PC-3 (cell line): ENCODE data around the gene FAM117B. TPM values are rescaled to one million over a fixed set of nuclear protein-coding genes. Genes with fewer than 3 reads are reported as not detected.
"Not testable (repeated sequence)": the region's sequence is repeated elsewhere in the genome, so short reads cannot be mapped to it uniquely, and the experiment has no call there.

ENCODE experiments used
- ATAC-seq: fragments of 200-7000 bp; cut with Tn5 transposase; 2 replicates; pipeline ENCODE4 v1.9.1; 2020; ENCODE audit warnings: mild to moderate bottlenecking, moderate library complexity
- BruUV-seq: library from RNA; stranded (reverse); fragments of 400-500 nt; replicated peaks from 2 replicates; lab custom pipeline; 2021; lab: Mats Ljungman, UMichigan
- CTCF ChIA-PET: fragments of 300-600 bp; sonication (Branson Sonifier 250); formaldehyde crosslinking; loops from one replicate; lab custom pipeline; 2022; ENCODE audit warnings: antibody characterized with exemption; lab: Charles Lee
- POLR2A ChIA-PET: fragments of 300-600 bp; sonication (Branson Sonifier 250); formaldehyde crosslinking; loops from one replicate; lab custom pipeline; 2022; ENCODE audit warnings: antibody characterized with exemption; ENCODE audit not compliant: unreplicated experiment; lab: Charles Lee
- DNase-seq: peaks from one replicate; pipeline ENCODE4 v3.0.0-alpha.2; 2015
- H2AFZ ChIP-seq: fragments of 300-600 bp; sonication (generic); 2 replicates; pipeline ENCODE4 v1.6.0; 2016; ENCODE audit warnings: antibody characterized with exemption, low read length
- H3F3A ChIP-seq: fragments of 300-600 bp; sonication (generic); one replicate; pipeline ENCODE4 v1.6.0; 2017; ENCODE audit warnings: antibody characterized with exemption, low read length, control low read depth, mild to moderate bottlenecking; ENCODE audit not compliant: unreplicated experiment
- H3K27ac ChIP-seq: fragments of 300-600 bp; sonication (generic); 2 replicates; pipeline ENCODE4 v1.5.1; 2016; ENCODE audit warnings: mild to moderate bottlenecking, low read length
- H3K27me3 ChIP-seq: fragments of 300-600 bp; sonication (generic); 2 replicates; pipeline ENCODE4 v1.6.1; 2016; ENCODE audit warnings: low read length, mixed read lengths
- H3K36me3 ChIP-seq: fragments of 300-600 bp; sonication (generic); 2 replicates; pipeline ENCODE4 v1.6.1; 2016; ENCODE audit warnings: low read depth, mixed run types, low read length, mixed read lengths
- H3K4me1 ChIP-seq: fragments of 300-600 bp; sonication (generic); 2 replicates; pipeline ENCODE4 v1.5.1; 2016; ENCODE audit warnings: low read length; ENCODE audit not compliant: insufficient read depth
- H3K4me2 ChIP-seq: fragments of 300-600 bp; sonication (generic); 2 replicates; pipeline ENCODE4 v1.6.0; 2016; ENCODE audit warnings: low read length
- H3K4me3 ChIP-seq: fragments of 300-600 bp; sonication (generic); 2 replicates; pipeline ENCODE4 v1.5.1; 2016; ENCODE audit warnings: mild to moderate bottlenecking, low read length, mixed read lengths
- H3K79me2 ChIP-seq: fragments of 300-600 bp; sonication (generic); 2 replicates; pipeline ENCODE4 v1.6.1; 2017; ENCODE audit warnings: low read length, mixed read lengths
- H3K9ac ChIP-seq: fragments of 300-600 bp; sonication (generic); 2 replicates; pipeline ENCODE4 v1.6.0; 2016; ENCODE audit warnings: mild to moderate bottlenecking, low read length
- H3K9me2 ChIP-seq: fragments of 300-600 bp; sonication (generic); replicated peaks from 2 replicates; pipeline ENCODE4 v1.6.1; 2016; ENCODE audit warnings: mixed run types, low read length, mixed read lengths
- H3K9me3 ChIP-seq: fragments of 300-600 bp; sonication (generic); 2 replicates; pipeline ENCODE4 v1.6.1; 2016; ENCODE audit warnings: low read length, mixed read lengths
- H4K20me1 ChIP-seq: fragments of 300-600 bp; sonication (generic); 2 replicates; pipeline ENCODE4 v1.6.1; 2016; ENCODE audit warnings: low read length, mixed read lengths
- CTCF ChIP-seq: fragments of 300-600 bp; sonication (generic); conservative IDR thresholded peaks from 2 replicates; pipeline ENCODE4 v1.5.1; 2017; ENCODE audit warnings: antibody characterized with exemption, low read depth, mild to moderate bottlenecking, low read length
- EZH2 ChIP-seq: fragments of 300-600 bp; sonication (generic); IDR thresholded peaks from one replicate; pipeline ENCODE4 v1.6.1; 2017; ENCODE audit warnings: antibody characterized with exemption, mild to moderate bottlenecking, low read length; ENCODE audit not compliant: unreplicated experiment
- EZH2phosphoT487 ChIP-seq: fragments of 300-600 bp; sonication (generic); IDR thresholded peaks from 2 replicates; pipeline ENCODE4 v1.6.1; 2018; ENCODE audit warnings: mild to moderate bottlenecking, antibody characterized with exemption, low read length, borderline replicate concordance
- intact Hi-C: fragments of 100-400 bp; cut with micrococcal nuclease; formaldehyde crosslinking; loops from 2 replicates; pipeline ENCODE4 v1.9.0; 2023
- total RNA-seq: library from RNA; depleted of rRNA; stranded (reverse); fragments of >200 nt; gene quantifications from 2 replicates; pipeline ENCODE4 v1.2.3, GENCODE V29; 2014

The FAM117B gene
- total RNA-seq, 1 experiment from 2014 or later, result 2.2 TPM

- no peak for TF ChIP-seq EZH2
- no peak for TF ChIP-seq EZH2phosphoT487
- TF ChIP-seq CTCF, result no peak
- Histone ChIP-seq H3K36me3 (no peaks in the 10 kb centered on the region), H3K79me2 (no peaks in the 10 kb centered on the region), H3K9ac (no peak overlapping the region), H3K4me1 (no peaks in the 10 kb centered on the region), H4K20me1 (no peaks in the 10 kb centered on the region), H3K27ac (no peak overlapping the region), H3K4me2 (no peak overlapping the region), H3K9me2 (no peaks in the 10 kb centered on the region), H3K9me3 (no peaks in the 10 kb centered on the region), H2AFZ (no peak overlapping the region), H3K4me3 (no peak overlapping the region), H3F3A (no peaks in the 10 kb centered on the region), H3K27me3 (no peaks in the 10 kb centered on the region)
- CTCF ChIA-PET, result no interaction called here
- BruUV-seq, result no TSS peak
- POLR2A ChIA-PET, result no interaction called here
- intact Hi-C loops, result no loop called here
- DNase-seq, result no peak
- no peak for ATAC-seq
These were observed 36.7 kb downstream of the FAM117B start for GRCh38 chr2:202671317-202672035.

DNA sequence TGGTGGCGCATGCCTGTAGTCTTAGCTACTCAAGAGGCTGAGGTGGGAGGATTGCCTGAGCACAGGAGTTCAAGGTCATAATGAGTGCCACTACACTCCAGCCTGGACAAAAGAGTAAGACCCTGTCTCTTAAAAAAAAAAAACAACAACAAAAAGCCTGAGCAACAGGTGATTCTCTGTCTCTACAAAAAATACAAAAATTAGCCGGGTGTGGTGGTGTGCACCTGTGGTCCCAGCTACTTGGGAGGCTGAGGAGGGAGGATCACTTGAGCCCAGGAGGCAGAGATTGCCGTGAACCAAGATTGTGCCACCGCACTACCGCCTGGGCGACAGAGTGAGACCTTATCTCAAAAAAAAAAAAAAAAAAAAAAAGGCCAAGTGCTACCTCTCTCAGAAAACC is 40.3 kb downstream of the FAM117B start:
- BruUV-seq, POLR2A ChIA-PET: not testable (repeated sequence)

GRCh38 chr2:202679980-202680379 is 45.2 kb downstream of the FAM117B start:
- TF ChIP-seq EZH2, result no peak
- no peak for TF ChIP-seq CTCF
- TF ChIP-seq EZH2phosphoT487, result no peak
- H3K4me2 ChIP-seq, result no peak overlapping the region
- H3K27ac ChIP-seq, result no peak overlapping the region
- no peaks in the 10 kb centered on the region for H4K20me1 ChIP-seq
- DNase-seq, result no peak
- no peaks in the 10 kb centered on the region for H3F3A ChIP-seq
- ChIA-PET CTCF (no interaction called here), POLR2A (interaction anchor here (0.6 kb wide), 1 partner anchor 334 kb away, joined by 4 read pairs; no protein-coding TSS in a partner anchor)
- H3K9ac ChIP-seq, result no peak overlapping the region
- H3K27me3 ChIP-seq, result no peaks in the 10 kb centered on the region
- H3K9me2 ChIP-seq, result no peaks in the 10 kb centered on the region
- ATAC-seq, result no peak
- no peak overlapping the region for H3K4me3 ChIP-seq
- H3K4me1 ChIP-seq, result peaks cover 6% of the 10 kb centered on the region; the same call in 1 of the 2 replicates
- intact Hi-C loops, result no loop called here
- 0 out of 2 replicates have a peak, but pooled peaks cover 6% of the 10 kb centered on the region for H3K9me3 ChIP-seq
- no peaks in the 10 kb centered on the region for H3K36me3 ChIP-seq
- no peak overlapping the region for H2AFZ ChIP-seq
- H3K79me2 ChIP-seq, result no peaks in the 10 kb centered on the region
- BruUV-seq, result no TSS peak

More for the DNA sequence above, 40.3 kb downstream of the FAM117B start:
- H3K27ac ChIP-seq, H3K9ac ChIP-seq, CTCF ChIA-PET, H3K79me2 ChIP-seq, H2AFZ ChIP-seq, H3F3A ChIP-seq, H3K36me3 ChIP-seq, intact Hi-C loops, H3K4me3 ChIP-seq, H3K4me1 ChIP-seq, ATAC-seq, H3K27me3 ChIP-seq, H3K9me2 ChIP-seq, DNase-seq, H3K9me3 ChIP-seq, H4K20me1 ChIP-seq, H3K4me2 ChIP-seq: not testable (repeated sequence)
